ENCODE data around the gene TTC3.

The TTC3 gene

GRCh38 chr21:37193676-37194075, 120.6 kb downstream of the TTC3 start:
- no peak overlapping the region for H3K27ac ChIP-seq (replicated peaks; ENCODE audit: low read length)
- H3K36me3 ChIP-seq (replicated peaks in 1 of 2; ENCODE audit: control insufficient read depth in 2 of 2, insufficient read depth in 2 of 2, low read length in 2 of 2): peaks cover 20 to 100% of the 10 kb centered on the region in 2 donors
- H2BK15ac ChIP-seq (ENCODE audit: low read length): no peak overlapping the region
- no peak overlapping the region for H3K4me3 ChIP-seq (ENCODE audit: low read length in 2 of 2)
- H3K9ac ChIP-seq (ENCODE audit: low read depth, low read length, poor library complexity): no peak overlapping the region
- WGBS, 2 donors (ENCODE audit: extremely low coverage in 2 of 2, insufficient read length in 2 of 2, insufficient replicate concordance in 1 of 2): no CpG with 5 or more reads among the region's 6 CpGs
- no peaks in the 10 kb centered on the region for H3K9me3 ChIP-seq (replicated peaks in 1 of 2; ENCODE audit: control insufficient read depth in 2 of 2, insufficient read depth in 1 of 2, low read depth in 1 of 2, low read length in 2 of 2)
- H4K8ac ChIP-seq (ENCODE audit: low read depth, low read length): no peak overlapping the region
- H2BK120ac ChIP-seq (ENCODE audit: low read depth, low read length): no peak overlapping the region
- peaks cover 1% of the 10 kb centered on the region for H3K79me1 ChIP-seq (ENCODE audit: low read depth, low read length)
- H3K14ac ChIP-seq (ENCODE audit: low read length): no peak overlapping the region
- no peak overlapping the region for H2AFZ ChIP-seq (ENCODE audit: low read length)
- no peaks in the 10 kb centered on the region for H3K4me1 ChIP-seq (ENCODE audit: control insufficient read depth in 2 of 2, insufficient read depth in 1 of 2, low read depth in 1 of 2, low read length in 2 of 2)
- DNase-seq (ENCODE audit: low spot score): no peak
- H2AK5ac ChIP-seq (ENCODE audit: low read depth, low read length): no peak overlapping the region
- H4K91ac ChIP-seq (ENCODE audit: low read depth, low read length, poor library complexity): no peak overlapping the region
- no peak overlapping the region for H3K4me2 ChIP-seq (ENCODE audit: insufficient read depth, low read length, poor library complexity, severe bottlenecking)
- no peak overlapping the region for H3K23ac ChIP-seq (ENCODE audit: low read depth, low read length, poor library complexity)
- no peaks in the 10 kb centered on the region for H3K27me3 ChIP-seq (ENCODE audit: control insufficient read depth in 3 of 3, insufficient read depth in 3 of 3, low read depth in 1 of 3, low read length in 3 of 3)
- no peak overlapping the region for H3K4ac ChIP-seq (ENCODE audit: low read length)
- no peak overlapping the region for H2BK5ac ChIP-seq (ENCODE audit: low read length)
- H2BK12ac ChIP-seq (ENCODE audit: low read length): no peak overlapping the region
- H3K18ac ChIP-seq (ENCODE audit: low read length): no peak overlapping the region

DNA sequence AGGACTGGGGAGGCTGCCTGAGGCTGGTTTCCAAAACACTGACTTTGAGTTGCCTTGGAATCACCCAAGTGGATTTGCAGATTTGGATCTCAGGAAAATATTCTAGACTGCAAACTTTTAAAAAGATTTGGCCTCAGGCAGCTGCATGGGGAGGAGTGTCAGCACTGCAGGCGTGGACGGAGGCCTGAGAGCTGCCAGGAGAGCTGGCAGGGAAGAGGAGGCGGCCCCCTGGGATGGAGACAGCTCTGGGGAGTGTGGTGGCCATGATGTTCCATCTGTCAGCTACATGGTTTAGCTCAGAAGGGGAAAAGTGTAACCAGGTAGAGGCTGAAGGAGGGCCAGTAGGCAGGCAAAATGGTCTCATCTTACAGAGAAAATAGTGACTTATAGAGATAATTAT, 122.0 kb downstream of the TTC3 start:
- peaks cover 0 to 4% of the 10 kb centered on the region in 2 donors for H3K4me1 ChIP-seq (ENCODE audit: control insufficient read depth in 2 of 2, insufficient read depth in 1 of 2, low read depth in 1 of 2, low read length in 2 of 2)
- H3K9ac ChIP-seq (ENCODE audit: low read depth, low read length, poor library complexity): no peak overlapping the region
- no peak overlapping the region for H2AFZ ChIP-seq (ENCODE audit: low read length)
- no peak overlapping the region for H3K27ac ChIP-seq (replicated peaks; ENCODE audit: low read length)
- no peak overlapping the region for H4K8ac ChIP-seq (ENCODE audit: low read depth, low read length)
- peaks cover 24 to 100% of the 10 kb centered on the region in 2 donors for H3K36me3 ChIP-seq (replicated peaks in 1 of 2; ENCODE audit: control insufficient read depth in 2 of 2, insufficient read depth in 2 of 2, low read length in 2 of 2)
- no peak overlapping the region for H4K91ac ChIP-seq (ENCODE audit: low read depth, low read length, poor library complexity)
- peak overlapping the region; percentile 22 for H3K18ac ChIP-seq (ENCODE audit: low read length)
- no peak overlapping the region for H2BK12ac ChIP-seq (ENCODE audit: low read length)
- H3K4me2 ChIP-seq (ENCODE audit: insufficient read depth, low read length, poor library complexity, severe bottlenecking): no peak overlapping the region
- WGBS, 2 donors (ENCODE audit: extremely low coverage in 2 of 2, insufficient read length in 2 of 2, insufficient replicate concordance in 1 of 2): no CpG with 5 or more reads among the region's 3 CpGs
- no peak overlapping the region for H3K14ac ChIP-seq (ENCODE audit: low read length)
- peaks cover 0 to 2% (median 0%) of the 10 kb centered on the region in 3 experiments for H3K27me3 ChIP-seq (ENCODE audit: control insufficient read depth in 3 of 3, insufficient read depth in 3 of 3, low read depth in 1 of 3, low read length in 3 of 3)
- no peak overlapping the region for H3K4me3 ChIP-seq (ENCODE audit: low read length in 2 of 2)
- H3K4ac ChIP-seq (ENCODE audit: low read length): no peak overlapping the region
- H3K9me3 ChIP-seq (replicated peaks in 1 of 2; ENCODE audit: control insufficient read depth in 2 of 2, insufficient read depth in 1 of 2, low read depth in 1 of 2, low read length in 2 of 2): peaks cover 0 to 1% of the 10 kb centered on the region in 2 donors
- DNase-seq (ENCODE audit: low spot score): no peak
- no peak overlapping the region for H3K23ac ChIP-seq (ENCODE audit: low read depth, low read length, poor library complexity)
- H2BK5ac ChIP-seq (ENCODE audit: low read length): no peak overlapping the region
- H2BK15ac ChIP-seq (ENCODE audit: low read length): no peak overlapping the region
- H2AK5ac ChIP-seq (ENCODE audit: low read depth, low read length): no peak overlapping the region
- H2BK120ac ChIP-seq (ENCODE audit: low read depth, low read length): no peak overlapping the region
- peaks cover 4% of the 10 kb centered on the region for H3K79me1 ChIP-seq (ENCODE audit: low read depth, low read length)

DNA sequence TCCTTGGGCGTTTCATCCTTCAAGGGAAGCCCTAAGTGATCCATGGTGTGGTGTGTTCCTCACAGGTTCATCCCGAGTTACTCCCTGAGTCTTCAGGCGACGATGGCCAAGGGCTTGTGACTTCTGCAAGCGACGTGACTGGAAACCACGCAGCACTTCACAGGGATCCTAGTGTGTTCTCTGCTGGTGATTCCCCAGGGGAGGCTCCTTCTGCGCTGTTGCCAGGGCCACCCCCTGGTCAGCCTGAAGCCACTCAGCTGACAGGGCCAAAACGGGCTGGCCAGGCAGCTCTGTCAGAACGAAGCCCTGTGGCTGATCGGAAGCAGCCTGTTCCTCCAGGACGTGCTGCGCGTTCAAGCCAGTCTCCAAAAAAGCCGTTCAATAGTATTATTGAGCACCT, 122.6 kb downstream of the TTC3 start:
- Histone ChIP-seq H3K14ac (ENCODE audit: low read length) (no peak overlapping the region), H3K23ac (ENCODE audit: low read depth, low read length, poor library complexity) (peak overlapping the region; percentile 46), H3K9me3 (replicated peaks in 1 of 2; ENCODE audit: control insufficient read depth in 2 of 2, insufficient read depth in 1 of 2, low read depth in 1 of 2, low read length in 2 of 2) (peaks cover 0 to 1% of the 10 kb centered on the region in 2 donors), H3K4me2 (ENCODE audit: insufficient read depth, low read length, poor library complexity, severe bottlenecking) (no peak overlapping the region), H2AK5ac (ENCODE audit: low read depth, low read length) (no peak overlapping the region), H3K4me3 (ENCODE audit: low read length in 2 of 2) (no peak overlapping the region), H2BK120ac (ENCODE audit: low read depth, low read length) (peak overlapping the region; percentile 51), H3K27ac (replicated peaks; ENCODE audit: low read length) (no peak overlapping the region), H3K4me1 (ENCODE audit: control insufficient read depth in 2 of 2, insufficient read depth in 1 of 2, low read depth in 1 of 2, low read length in 2 of 2) (peaks cover 0 to 4% of the 10 kb centered on the region in 2 donors), H2BK12ac (ENCODE audit: low read length) (no peak overlapping the region), H3K18ac (ENCODE audit: low read length) (no peak overlapping the region), H3K4ac (ENCODE audit: low read length) (no peak overlapping the region), H2BK5ac (ENCODE audit: low read length) (no peak overlapping the region), H3K36me3 (replicated peaks in 1 of 2; ENCODE audit: control insufficient read depth in 2 of 2, insufficient read depth in 2 of 2, low read length in 2 of 2) (peaks cover 23 to 100% of the 10 kb centered on the region in 2 donors), H2AFZ (ENCODE audit: low read length) (no peak overlapping the region), H4K8ac (ENCODE audit: low read depth, low read length) (no peak overlapping the region), H3K9ac (ENCODE audit: low read depth, low read length, poor library complexity) (no peak overlapping the region), H3K27me3 (ENCODE audit: control insufficient read depth in 3 of 3, insufficient read depth in 3 of 3, low read depth in 1 of 3, low read length in 3 of 3) (peaks cover 0 to 2% (median 0%) of the 10 kb centered on the region in 3 experiments), H3K79me1 (ENCODE audit: low read depth, low read length) (peaks cover 4% of the 10 kb centered on the region), H2BK15ac (ENCODE audit: low read length) (no peak overlapping the region), H4K91ac (ENCODE audit: low read depth, low read length, poor library complexity) (no peak overlapping the region)
- WGBS, 2 donors (ENCODE audit: extremely low coverage in 2 of 2, insufficient read length in 2 of 2, insufficient replicate concordance in 1 of 2): no CpG with 5 or more reads among the region's 15 CpGs
- no peak for DNase-seq (ENCODE audit: low spot score)

DNA sequence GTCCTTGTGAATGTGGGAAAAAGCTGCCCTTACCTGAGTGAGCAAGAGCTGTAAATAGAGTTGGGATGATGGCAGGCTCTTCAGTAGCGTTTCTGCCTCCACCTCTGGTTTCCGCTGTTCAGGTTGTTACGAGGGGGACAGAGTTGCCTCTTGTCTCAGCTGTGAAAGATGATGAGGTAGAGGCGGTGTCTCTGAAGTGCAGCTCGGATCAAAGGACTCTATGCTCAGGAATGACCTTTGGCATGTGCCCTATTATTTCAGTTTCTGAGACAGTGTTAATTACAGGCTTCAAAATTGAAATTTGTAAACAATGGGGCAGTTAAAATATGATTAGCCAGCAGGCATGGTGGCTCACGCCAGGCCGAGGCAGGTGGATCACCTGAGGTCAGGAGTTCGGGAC, 123.8 kb downstream of the TTC3 start:
- H3K4me2 ChIP-seq (ENCODE audit: insufficient read depth, low read length, poor library complexity, severe bottlenecking): no peak overlapping the region
- H4K91ac ChIP-seq (ENCODE audit: low read depth, low read length, poor library complexity): no peak overlapping the region
- H2BK15ac ChIP-seq (ENCODE audit: low read length): no peak overlapping the region
- H3K79me1 ChIP-seq (ENCODE audit: low read depth, low read length): peaks cover 4% of the 10 kb centered on the region
- no peak for DNase-seq (ENCODE audit: low spot score)
- peaks cover 0 to 4% of the 10 kb centered on the region in 2 donors for H3K4me1 ChIP-seq (ENCODE audit: control insufficient read depth in 2 of 2, insufficient read depth in 1 of 2, low read depth in 1 of 2, low read length in 2 of 2)
- H3K27me3 ChIP-seq (ENCODE audit: control insufficient read depth in 3 of 3, insufficient read depth in 3 of 3, low read depth in 1 of 3, low read length in 3 of 3): peaks cover 0 to 2% (median 0%) of the 10 kb centered on the region in 3 experiments
- no peak overlapping the region for H2BK5ac ChIP-seq (ENCODE audit: low read length)
- H3K36me3 ChIP-seq (replicated peaks in 1 of 2; ENCODE audit: control insufficient read depth in 2 of 2, insufficient read depth in 2 of 2, low read length in 2 of 2): peaks cover 29 to 100% of the 10 kb centered on the region in 2 donors
- H3K4me3 ChIP-seq (ENCODE audit: low read length in 2 of 2): no peak overlapping the region
- no peak overlapping the region for H3K9ac ChIP-seq (ENCODE audit: low read depth, low read length, poor library complexity)
- peaks cover 1 to 2% of the 10 kb centered on the region in 2 donors for H3K9me3 ChIP-seq (replicated peaks in 1 of 2; ENCODE audit: control insufficient read depth in 2 of 2, insufficient read depth in 1 of 2, low read depth in 1 of 2, low read length in 2 of 2)
- no peak overlapping the region for H2AK5ac ChIP-seq (ENCODE audit: low read depth, low read length)
- H4K8ac ChIP-seq (ENCODE audit: low read depth, low read length): no peak overlapping the region
- no peak overlapping the region for H2BK12ac ChIP-seq (ENCODE audit: low read length)
- no peak overlapping the region for H3K4ac ChIP-seq (ENCODE audit: low read length)
- no CpG with 5 or more reads among the region's 8 CpGs for WGBS, 2 donors (ENCODE audit: extremely low coverage in 2 of 2, insufficient read length in 2 of 2, insufficient replicate concordance in 1 of 2)
- no peak overlapping the region for H2BK120ac ChIP-seq (ENCODE audit: low read depth, low read length)
- H3K27ac ChIP-seq (replicated peaks; ENCODE audit: low read length): no peak overlapping the region
- no peak overlapping the region for H3K14ac ChIP-seq (ENCODE audit: low read length)
- no peak overlapping the region for H2AFZ ChIP-seq (ENCODE audit: low read length)
- H3K23ac ChIP-seq (ENCODE audit: low read depth, low read length, poor library complexity): no peak overlapping the region
- no peak overlapping the region for H3K18ac ChIP-seq (ENCODE audit: low read length)

Measured in neuronal stem cell (in vitro differentiated cells).